ENCODE data around the gene DMRT2. TPM values are rescaled to one million over a fixed set of nuclear protein-coding genes. Genes with fewer than 3 reads are reported as not detected.

DMRT2 gene
- total RNA-seq, 1 experiment from 2014 or later: not detected

GRCh38 chr9:1051210-1051583 lies 1.0 kb downstream of the DMRT2 start:
- Histone ChIP-seq H3K23ac (ENCODE audit: insufficient read length, low read depth, low read length) (no peak overlapping the region), H3K56ac (ENCODE audit: insufficient read length, low read depth, low read length) (no peak overlapping the region), H2BK120ac (ENCODE audit: low read depth, low read length, poor library complexity, severe bottlenecking) (no peak overlapping the region), H2BK20ac (ENCODE audit: low read depth, low read length, poor library complexity, severe bottlenecking) (no peak overlapping the region), H3K9me3 (ENCODE audit: control insufficient read depth, low read depth, low read length) (no peaks in the 10 kb centered on the region), H3T11ph (ENCODE audit: low read length) (no peak overlapping the region), H4K20me1 (ENCODE audit: control insufficient read depth, insufficient read depth, insufficient read length) (no peaks in the 10 kb centered on the region), H3K18ac (ENCODE audit: insufficient read length, low read depth, low read length) (no peak overlapping the region), H3K4me1 (ENCODE audit: insufficient read depth, low read length) (no peaks in the 10 kb centered on the region), H2AK5ac (ENCODE audit: insufficient read length, low read length) (no peak overlapping the region), H3K27ac (ENCODE audit: insufficient read length, low read depth, low read length) (no peak overlapping the region), H3K27me3 (ENCODE audit: insufficient read depth, low read length) (peaks cover 68% of the 10 kb centered on the region), H2BK15ac (ENCODE audit: low read depth, low read length) (no peak overlapping the region), H4K8ac (replicated peaks; ENCODE audit: insufficient read length, low read depth, low read length) (no peak overlapping the region), H3K14ac (ENCODE audit: insufficient read depth, low read length) (no peak overlapping the region), H4K5ac (ENCODE audit: insufficient read length, low read depth, low read length) (no peak overlapping the region), H3K23me2 (ENCODE audit: insufficient read length, low read depth, low read length, poor library complexity, severe bottlenecking) (no peaks in the 10 kb centered on the region), H3K79me2 (ENCODE audit: insufficient read depth, low read length) (no peaks in the 10 kb centered on the region), H2AFZ (ENCODE audit: low read length) (no peak overlapping the region), H2BK5ac (ENCODE audit: insufficient read length, low read length) (no peak overlapping the region), H3K4me2 (ENCODE audit: insufficient read depth, insufficient read length, low read length) (peak overlapping the region; percentile 27), H2BK12ac (ENCODE audit: insufficient read length, low read depth, low read length) (no peak overlapping the region), H3K4ac (ENCODE audit: low read depth, low read length) (no peak overlapping the region), H4K91ac (ENCODE audit: insufficient read length, low read depth, low read length) (no peak overlapping the region), H3K9ac (ENCODE audit: extremely low read depth, insufficient read length, low read length) (no peak overlapping the region), H3K79me1 (ENCODE audit: insufficient read depth, low read depth, low read length, poor library complexity, severe bottlenecking) (no peaks in the 10 kb centered on the region)
- WGBS (ENCODE audit: extremely low coverage, insufficient read length, low lambda C conversion rate): no CpG with 5 or more reads among the region's 13 CpGs
- Mint-ChIP-seq H3K27ac (no peak overlapping the region), H3K4me3 (peak overlapping the region; percentile 56 to 79), H3K9me3 (peaks cover 2 to 20% of the 10 kb centered on the region in 2 experiments; a peak in 4 of 5 replicates), H3K27me3 (ENCODE audit: low read depth) (peaks cover 98% of the 10 kb centered on the region), H3K36me3 (ENCODE audit: insufficient read depth in 1 of 3, low read depth in 3 of 3) (no peaks in the 10 kb centered on the region), H3K4me1 (peaks cover 16 to 47% of the 10 kb centered on the region in 2 experiments)
- DNase-seq: no peak
- TF ChIP-seq CTCF (conservative IDR thresholded peaks at IDR 0.05): no peak
